ENCODE measurements around the gene SARDH.

- TF ChIP-seq CTCF (IDR thresholded peaks at IDR 0.05) (no peak), POLR2A (IDR thresholded peaks at IDR 0.05) (no peak)
Measured at GRCh38 chr9:133754688-133755227, 16.6 kb upstream of the SARDH start.

Measured in heart left ventricle (tissue), 13 donors.